Prostate gland (tissue), 2 donors: ENCODE measurements around the gene RABGEF1.

ENCODE experiments used
- CTCF ChIP-seq, 4 experiments: fragments of 200-600 bp in 2 of 4; fragments of 450-650 bp in 2 of 4; sonication (generic) in 2 of 4; IDR thresholded peaks; 1 replicate in 3 of 4; 2 replicates in 1 of 4; pipeline ENCODE4 v1.5.1; 2016 to 2019; ENCODE audit warnings: antibody characterized with exemption in 4 of 4, mild to moderate bottlenecking in 2 of 4, moderate library complexity in 2 of 4
- POLR2A ChIP-seq: fragments of 450-650 bp; IDR thresholded peaks from one replicate; pipeline ENCODE4 v1.6.1; 2016; ENCODE audit warnings: antibody characterized with exemption, mild to moderate bottlenecking

GRCh38 chr7:66841898-66842297 is 101.4 kb downstream of the RABGEF1 start:
- TF ChIP-seq CTCF (IDR thresholded peaks at IDR 0.05) (no peak), POLR2A (no peak)
